IPS-NIHi7 (cell line): Measurements from ENCODE around the gene PCP4L1.
"Not testable (repeated sequence)": the region's sequence is repeated elsewhere in the genome, so short reads cannot be mapped to it uniquely, and the experiment has no call there.

ENCODE experiments used
- DNase-seq: peaks from one replicate; pipeline ENCODE4 v3.0.0; 2012; ENCODE audit warnings: mixed read lengths; ENCODE audit errors: extremely low spot score

PCP4L1 gene

GRCh38 chr1:161258439-161259344, at the start of gene PCP4L1:
Gene PCP4L1, plus strand, starts transcription at chr1:161258745. Its CDS starts 230 bp downstream, at chr1:161258975.
- peak; percentile 95 for DNase-seq

- peak; percentile 94 for DNase-seq
Observed at GRCh38 chr1:161209790-161210409, 48.6 kb upstream of the PCP4L1 start.

DNA sequence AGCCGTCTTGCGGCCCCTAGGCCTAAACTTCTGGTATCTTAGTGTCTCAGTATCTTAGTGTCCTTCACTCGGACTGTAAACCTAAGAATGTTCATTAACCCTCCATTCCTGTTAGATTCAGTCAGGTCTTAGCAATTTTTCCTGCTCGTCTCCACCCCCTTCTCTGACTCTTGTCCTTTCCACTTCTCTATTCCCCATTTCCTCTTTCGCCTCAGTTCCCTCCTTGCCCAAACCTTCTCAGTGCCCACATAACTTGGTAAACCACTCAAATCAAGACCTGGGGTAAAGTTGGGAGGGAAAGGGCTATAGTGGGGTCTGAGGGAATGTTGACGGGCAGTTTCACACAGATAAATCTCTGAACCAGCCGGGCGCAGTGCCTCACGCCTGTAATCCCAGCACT, 44.2 kb upstream of the PCP4L1 start:
- DNase-seq = no peak

DNA sequence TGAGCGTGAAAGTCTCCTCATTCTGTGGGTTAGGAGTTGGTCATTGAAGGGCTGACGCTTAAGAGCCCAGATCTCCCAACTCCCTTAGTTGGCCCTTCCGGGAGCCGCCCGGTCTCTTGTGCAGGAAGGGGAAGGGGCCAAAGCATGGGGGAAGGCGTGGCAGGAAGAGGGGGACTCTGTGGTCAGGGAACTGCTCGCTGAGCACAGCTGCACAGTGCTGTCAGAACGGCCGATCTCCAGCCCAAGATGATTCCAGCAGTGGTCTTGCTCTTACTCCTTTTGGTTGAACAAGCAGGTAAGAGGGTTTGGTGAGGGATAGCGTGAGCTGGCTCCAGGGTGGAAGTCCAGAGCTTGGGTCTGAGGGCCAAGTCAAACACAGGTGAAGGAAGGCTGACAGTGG, 43.5 kb upstream of the PCP4L1 start, which contains the start of gene FCER1G:
Gene FCER1G (plus strand): TSS at position 220 of the 400 bp plus-strand sequence. CDS start 27 bp downstream, at position 247.
- DNase-seq = no peak

GRCh38 chr1:161216945-161217712, 41.4 kb upstream of the PCP4L1 start:
- no peak for DNase-seq

DNA sequence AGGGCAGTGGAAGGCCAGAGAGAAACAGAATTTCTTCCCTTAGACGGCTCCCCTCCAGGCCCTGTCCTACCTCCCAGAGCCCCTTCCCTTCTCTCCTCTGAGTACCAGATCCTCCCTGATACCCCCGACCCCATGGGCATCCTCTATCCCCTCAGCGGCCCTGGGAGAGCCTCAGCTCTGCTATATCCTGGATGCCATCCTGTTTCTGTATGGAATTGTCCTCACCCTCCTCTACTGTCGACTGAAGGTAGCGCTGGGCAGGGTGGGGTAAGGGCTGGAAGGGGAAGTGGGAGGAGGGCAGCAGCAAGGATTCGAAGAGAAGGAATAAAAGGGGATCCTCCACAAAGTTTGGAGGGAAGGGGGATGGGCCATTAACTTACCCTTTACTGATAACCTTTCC, 40.7 kb upstream of the PCP4L1 start:
- DNase-seq = no peak

DNA sequence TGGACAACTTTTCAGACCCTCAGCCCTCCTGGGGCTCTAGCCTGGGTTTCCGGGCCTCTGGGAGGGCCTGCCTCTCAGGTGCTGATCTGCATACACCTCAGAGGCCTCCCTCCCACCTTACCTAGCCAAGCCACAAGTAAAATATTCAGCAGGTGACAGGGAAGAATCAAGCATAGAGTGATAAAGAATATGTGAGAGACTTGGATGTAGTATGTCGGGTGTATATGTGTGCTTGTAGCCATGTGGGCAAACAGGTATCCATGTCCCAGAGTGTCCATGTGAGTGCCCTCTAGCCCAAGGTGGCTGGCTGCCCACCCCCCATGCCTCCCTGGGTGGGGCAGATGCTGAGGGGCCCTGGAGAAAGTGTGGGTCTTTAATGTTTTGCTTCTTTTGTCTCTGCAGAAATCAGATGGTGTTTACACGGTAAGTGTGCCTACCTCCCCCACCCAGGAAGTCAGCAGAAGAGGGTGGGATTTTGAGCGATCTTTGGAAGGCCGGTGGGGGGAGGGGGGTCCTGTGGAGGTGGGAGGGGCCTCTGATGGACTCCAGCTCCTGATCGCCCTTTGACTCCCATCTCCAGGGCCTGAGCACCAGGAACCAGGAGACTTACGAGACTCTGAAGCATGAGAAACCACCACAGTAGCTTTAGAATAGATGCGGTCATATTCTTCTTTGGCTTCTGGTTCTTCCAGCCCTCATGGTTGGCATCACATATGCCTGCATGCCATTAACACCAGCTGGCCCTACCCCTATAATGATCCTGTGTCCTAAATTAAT, 40.1 kb upstream of the PCP4L1 start:
- no peak for DNase-seq

- DNase-seq = no peak
Observed at GRCh38 chr1:161219078-161219892, 39.3 kb upstream of the PCP4L1 start.

- DNase-seq = no peak
Observed at GRCh38 chr1:161220002-161220401, 38.5 kb upstream of the PCP4L1 start.

GRCh38 chr1:161222175-161223019, 36.1 kb upstream of the PCP4L1 start:
- DNase-seq = no peak

DNA sequence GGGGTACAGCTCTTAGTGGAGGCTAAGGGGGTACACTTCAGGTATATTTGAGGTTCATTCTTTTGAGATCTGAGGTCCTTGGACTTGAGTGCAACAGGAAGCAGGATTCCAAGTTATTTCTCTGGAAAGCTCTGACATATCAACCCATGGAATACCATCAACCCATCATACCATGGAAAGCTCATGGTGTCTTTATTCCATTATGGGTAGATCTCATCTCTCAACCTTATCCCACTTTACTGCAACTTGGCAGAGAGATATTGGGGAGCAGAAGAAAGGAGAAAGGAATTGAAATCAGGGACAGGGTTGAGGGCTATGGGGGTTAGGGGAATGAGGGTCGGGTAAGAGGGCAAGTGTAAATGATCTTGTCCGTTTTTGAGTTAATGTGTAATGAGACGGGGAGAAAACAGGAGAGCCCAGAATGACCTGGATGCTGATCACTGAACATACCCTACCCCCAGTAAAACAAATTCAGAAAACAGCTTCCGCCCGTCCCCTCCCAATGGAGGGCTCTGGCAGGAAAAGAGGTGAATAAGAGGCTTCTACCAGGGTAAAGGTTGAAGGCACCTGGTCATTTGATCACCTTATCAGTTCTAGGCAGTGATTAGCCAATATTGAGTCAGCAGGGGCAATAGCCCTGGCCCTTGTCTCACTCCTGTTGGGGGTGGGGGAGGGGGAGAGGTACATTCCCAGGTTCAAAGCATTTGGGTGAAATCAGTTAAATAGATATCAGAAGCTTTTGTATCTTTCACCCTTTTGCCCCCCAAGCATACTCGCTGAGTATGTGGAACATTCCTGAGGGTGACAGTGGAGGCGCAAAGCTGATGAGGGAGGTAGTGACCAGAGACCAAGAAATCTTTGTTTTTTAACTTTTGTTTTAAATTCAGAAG, 34.5 kb upstream of the PCP4L1 start:
- DNase-seq = no peak

GRCh38 chr1:161224695-161225087, 33.9 kb upstream of the PCP4L1 start:
- DNase-seq = not testable (repeated sequence)

DNA sequence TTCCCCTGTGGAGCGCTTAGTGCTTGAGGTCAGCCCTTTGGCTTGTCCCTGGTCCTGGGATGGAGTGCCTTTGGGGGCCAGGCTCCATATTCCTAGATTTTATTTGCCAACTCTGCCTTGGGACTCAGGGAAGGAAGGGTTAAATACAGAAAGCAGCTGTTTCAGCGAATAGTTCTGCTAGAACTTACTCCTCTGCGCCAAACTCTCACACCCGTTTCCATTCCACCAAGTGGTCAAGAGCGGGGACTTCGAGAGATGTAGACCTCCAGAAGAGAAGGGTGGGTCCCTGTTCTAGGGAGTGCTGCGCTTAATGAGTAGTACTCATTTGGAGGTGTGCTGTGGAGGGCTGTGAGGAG, 33.4 kb upstream of the PCP4L1 start:
- no peak for DNase-seq

- DNase-seq = peak; percentile 96
Observed at GRCh38 chr1:161225534-161226319, 32.8 kb upstream of the PCP4L1 start, which contains the start of gene TOMM40L. Gene TOMM40L, plus strand, starts transcription at chr1:161226060. Its CDS starts 430 bp downstream, at chr1:161226490.

- DNase-seq = no peak
Observed at GRCh38 chr1:161226320-161226711, 32.2 kb upstream of the PCP4L1 start.

DNA sequence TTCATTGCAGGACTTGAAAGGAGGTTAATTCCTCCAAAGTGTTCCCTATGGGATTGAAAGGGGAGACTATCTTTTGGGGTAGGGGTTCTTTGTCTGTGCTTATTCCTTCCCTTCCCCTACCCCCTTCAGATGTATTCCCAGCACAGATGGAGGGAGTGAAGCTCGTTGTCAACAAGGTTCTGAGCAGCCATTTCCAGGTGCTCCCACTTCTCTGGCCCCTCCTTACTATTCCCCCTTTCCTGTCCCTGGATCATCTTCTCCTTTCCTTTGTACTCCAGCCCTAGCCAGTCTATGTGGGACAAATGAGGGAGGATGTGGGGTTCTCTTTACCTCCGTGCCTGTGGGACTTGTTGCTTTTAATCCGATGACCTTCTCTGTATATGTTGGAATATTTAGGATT, 31.8 kb upstream of the PCP4L1 start:
- no peak for DNase-seq

DNA sequence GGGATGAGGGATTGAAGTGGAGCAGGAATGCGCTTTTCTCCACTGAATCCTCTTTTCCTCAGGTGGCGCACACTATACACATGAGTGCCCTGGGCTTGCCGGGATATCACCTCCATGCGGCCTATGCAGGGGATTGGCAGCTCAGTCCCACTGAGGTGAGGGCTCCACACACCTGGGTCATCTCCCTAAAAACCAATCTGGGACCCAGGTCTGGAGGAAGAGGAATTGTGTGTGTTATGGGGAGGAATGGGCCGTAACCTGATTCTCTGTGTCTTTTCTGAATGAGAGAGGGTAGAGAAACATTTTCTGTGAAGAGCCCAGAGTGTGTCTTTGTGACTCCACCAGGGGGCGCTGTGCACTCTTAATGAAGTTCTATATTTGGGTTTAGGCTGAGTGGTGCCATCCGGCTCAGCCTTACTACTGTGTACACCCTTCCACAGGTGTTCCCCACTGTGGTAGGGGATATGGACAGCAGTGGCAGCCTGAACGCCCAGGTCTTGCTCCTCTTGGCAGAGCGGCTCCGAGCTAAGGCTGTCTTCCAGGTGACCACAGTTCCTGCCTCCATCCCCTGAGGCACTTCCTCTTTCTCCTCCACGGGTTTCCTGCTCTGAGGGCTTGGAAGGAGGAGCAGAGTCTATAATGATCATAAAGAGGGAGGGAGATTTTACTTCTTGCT, 31.2 kb upstream of the PCP4L1 start:
- DNase-seq = peak; percentile 76
